HCT116 (cell line): ENCODE measurements around the gene GALNT7. TPM values are rescaled to one million over a fixed set of nuclear protein-coding genes. Genes with fewer than 3 reads are reported as not detected.

Source experiments
- ATAC-seq: fragments of 200-7000 bp; cut with Tn5 transposase; 2 replicates; pipeline ENCODE4 v1.9.1; 2020; ENCODE audit warnings: mild to moderate bottlenecking, moderate library complexity
- BruUV-seq: library from RNA; stranded (reverse); fragments of 400-500 nt; replicated peaks from 2 replicates; lab custom pipeline; 2021; lab: Mats Ljungman, UMichigan
- CTCF ChIA-PET: fragments of 300-600 bp; sonication (Branson Sonifier 250); formaldehyde crosslinking; loops from one replicate; lab custom pipeline; 2021; ENCODE audit warnings: antibody characterized with exemption; lab: Charles Lee
- POLR2A ChIA-PET: fragments of 300-600, 350-600 bp; sonication (Branson Sonifier 250); formaldehyde crosslinking; loops from one replicate; lab custom pipeline; 2021; ENCODE audit warnings: antibody characterized with exemption; lab: Charles Lee
- RAD21 ChIA-PET, 2 experiments: fragments of 300-600 bp; sonication (Branson Sonifier 250); formaldehyde crosslinking; loops; one replicate each; lab custom pipeline; 2023; ENCODE audit warnings: low total read pairs in 2 of 2; ENCODE audit not compliant: uncharacterized antibody in 2 of 2, unreplicated experiment in 2 of 2, low non-redundant PET in 1 of 2; lab: Charles Lee
- DNase-seq: peaks from one replicate; pipeline ENCODE4 v3.0.0-alpha.2; 2010; ENCODE audit warnings: low read depth, low spot score
- H2AFZ ChIP-seq: fragments of 200-600 bp; shearing (Covaris generic), sonication (generic); 2 replicates; pipeline ENCODE4 v1.6.1; 2017; ENCODE audit warnings: low read depth, mixed run types, mixed read lengths, antibody characterized with exemption, low read length; ENCODE audit not compliant: poor library complexity, severe bottlenecking
- H3K27ac ChIP-seq: 2 replicates; pipeline ENCODE4 v1.5.1; 2012; ENCODE audit warnings: low read depth, low read length
- H3K27me3 ChIP-seq: fragments of 200-600 bp; sonication (generic); 2 replicates; pipeline ENCODE4 v1.6.1; 2016; ENCODE audit warnings: mixed run types, low read length, mixed read lengths; ENCODE audit not compliant: insufficient read depth
- H3K36me3 ChIP-seq, 2 experiments: fragments of 200-500 bp in 1 of 2; fragments of 200-600 bp in 1 of 2; sonication (Bioruptor generic) in 1 of 2; sonication (generic) in 1 of 2; 2 replicates each; pipeline versions ENCODE4 v1.5.1 to v1.6.1; 2014 to 2016; ENCODE audit warnings: low read length in 2 of 2, inconsistent platforms in 1 of 2, mixed read lengths in 1 of 2, mixed run types in 1 of 2; ENCODE audit not compliant: insufficient read depth in 2 of 2, control insufficient read depth in 1 of 2
- H3K4me1 ChIP-seq, 2 experiments: fragments of 200-600 bp in 1 of 2; sonication (generic) in 1 of 2; 2 replicates each; pipeline versions ENCODE4 v1.5.1 to v1.6.1; 2012 to 2017; ENCODE audit warnings: low read length in 2 of 2, inconsistent platforms in 1 of 2, mild to moderate bottlenecking in 1 of 2, mixed read lengths in 1 of 2, mixed run types in 1 of 2, moderate library complexity in 1 of 2; ENCODE audit not compliant: insufficient read depth in 2 of 2, control insufficient read depth in 1 of 2
- H3K4me2 ChIP-seq: fragments of 200-600 bp; sonication (generic); 2 replicates; pipeline ENCODE4 v1.6.1; 2017; ENCODE audit warnings: mixed run types, low read length, mixed read lengths
- H3K4me3 ChIP-seq, 2 experiments: fragments of 200-600 bp in 1 of 2; sonication (generic) in 1 of 2; replicated peaks in 1 of 2; 2 replicates each; pipeline ENCODE4 v1.5.1; 2011 to 2016; ENCODE audit warnings: low read length in 2 of 2, control low read depth in 1 of 2, low read depth in 1 of 2, mild to moderate bottlenecking in 1 of 2, mixed read lengths in 1 of 2, mixed run types in 1 of 2
- H3K79me2 ChIP-seq: fragments of 200-600 bp; sonication (generic); 2 replicates; pipeline ENCODE4 v1.6.1; 2017; ENCODE audit warnings: mild to moderate bottlenecking, mixed run types, low read length, moderate library complexity, mixed read lengths; ENCODE audit not compliant: insufficient read depth
- H3K9ac ChIP-seq: fragments of 200-600 bp; sonication (generic); 2 replicates; pipeline ENCODE4 v1.6.1; 2016; ENCODE audit warnings: low read length, mixed read lengths
- H3K9me2 ChIP-seq: fragments of 200-600 bp; sonication (generic), shearing (Covaris generic); 2 replicates; pipeline ENCODE4 v1.6.1; 2017; ENCODE audit warnings: mixed run types, mild to moderate bottlenecking, moderate library complexity; ENCODE audit not compliant: insufficient read depth
- H3K9me3 ChIP-seq, 2 experiments: fragments of 200-500 bp in 1 of 2; fragments of 200-600 bp in 1 of 2; sonication (Bioruptor generic) in 1 of 2; sonication (generic) in 1 of 2; 2 replicates each; pipeline ENCODE4 v1.6.1; 2014 to 2017; ENCODE audit warnings: low read length in 2 of 2, mixed read lengths in 2 of 2, inconsistent platforms in 1 of 2, low read depth in 1 of 2, mild to moderate bottlenecking in 1 of 2, mixed run types in 1 of 2, moderate library complexity in 1 of 2; ENCODE audit not compliant: control insufficient read depth in 1 of 2, insufficient read depth in 1 of 2
- H4K20me1 ChIP-seq: fragments of 200-600 bp; sonication (generic), shearing (Covaris generic); 2 replicates; pipeline ENCODE4 v1.6.1; 2017; ENCODE audit warnings: mixed run types, mild to moderate bottlenecking, moderate library complexity; ENCODE audit not compliant: insufficient read depth
- CBX3 ChIP-seq: IDR thresholded peaks from 2 replicates; pipeline ENCODE4 v1.6.1; 2012; ENCODE audit warnings: low read depth
- CEBPB ChIP-seq: IDR thresholded peaks from 2 replicates; pipeline ENCODE4 v1.6.1; 2012; ENCODE audit warnings: low read depth
- ELF1 ChIP-seq: IDR thresholded peaks from 2 replicates; pipeline ENCODE4 v1.6.1; 2012; ENCODE audit warnings: low read depth, borderline replicate concordance
- EZH2 ChIP-seq: fragments of 200-600 bp; sonication (generic); IDR thresholded peaks from 2 replicates; pipeline ENCODE4 v1.6.1; 2017; ENCODE audit warnings: antibody characterized with exemption, mixed run types
- EZH2phosphoT487 ChIP-seq: fragments of 200-600 bp; IDR thresholded peaks from 2 replicates; pipeline ENCODE4 v1.6.1; 2018; ENCODE audit warnings: antibody characterized with exemption, borderline replicate concordance
- JUND ChIP-seq: IDR thresholded peaks from 2 replicates; pipeline ENCODE4 v1.6.1; 2012
- POLR2AphosphoS5 ChIP-seq: IDR thresholded peaks from 2 replicates; pipeline ENCODE4 v1.6.1; 2011; ENCODE audit warnings: mild to moderate bottlenecking, low read depth, low read length, moderate library complexity
- RAD21 ChIP-seq: IDR thresholded peaks from 2 replicates; pipeline ENCODE4 v1.6.1; 2012; ENCODE audit warnings: low read depth, mild to moderate bottlenecking
- SIN3A ChIP-seq: IDR thresholded peaks from 2 replicates; pipeline ENCODE4 v1.6.1; 2012; ENCODE audit warnings: low read depth
- SP1 ChIP-seq: IDR thresholded peaks from 2 replicates; pipeline ENCODE4 v1.6.1; 2012; ENCODE audit warnings: low read depth
- SRF ChIP-seq: IDR thresholded peaks from 2 replicates; pipeline ENCODE4 v1.6.1; 2012; ENCODE audit warnings: low read depth
- YY1 ChIP-seq: IDR thresholded peaks from 2 replicates; pipeline ENCODE4 v1.6.1; 2011; ENCODE audit warnings: low read length, low read depth, moderate library complexity, mild to moderate bottlenecking; ENCODE audit not compliant: insufficient replicate concordance; ENCODE audit errors: extremely low read depth
- ZNF274 ChIP-seq: fragments of 200-500 bp; sonication (Bioruptor generic); IDR thresholded peaks from 2 replicates; pipeline ENCODE4 v1.6.1; 2014; ENCODE audit warnings: mild to moderate bottlenecking, low read depth, low read length, inconsistent platforms
- intact Hi-C: fragments of 100-400 bp; cut with micrococcal nuclease; formaldehyde crosslinking; loops from 2 replicates; pipeline ENCODE4 v1.10.0; 2022
- total RNA-seq: library from RNA; stranded (reverse); gene quantifications from one replicate; pipeline ENCODE4 v1.2.1, GENCODE V29; 2021; ENCODE audit not compliant: unreplicated experiment
- TF ChIP-seq, protein P1 (sequence below): IDR thresholded peaks from 2 replicates; pipeline ENCODE4 v1.6.1; 2012; ENCODE audit warnings: low read depth
- TF ChIP-seq, protein P2 (sequence below): IDR thresholded peaks from 2 replicates; pipeline ENCODE4 v1.6.1; 2012

GALNT7 gene
- total RNA-seq, 1 experiment from 2014 or later, result 21.3 TPM

DNA sequence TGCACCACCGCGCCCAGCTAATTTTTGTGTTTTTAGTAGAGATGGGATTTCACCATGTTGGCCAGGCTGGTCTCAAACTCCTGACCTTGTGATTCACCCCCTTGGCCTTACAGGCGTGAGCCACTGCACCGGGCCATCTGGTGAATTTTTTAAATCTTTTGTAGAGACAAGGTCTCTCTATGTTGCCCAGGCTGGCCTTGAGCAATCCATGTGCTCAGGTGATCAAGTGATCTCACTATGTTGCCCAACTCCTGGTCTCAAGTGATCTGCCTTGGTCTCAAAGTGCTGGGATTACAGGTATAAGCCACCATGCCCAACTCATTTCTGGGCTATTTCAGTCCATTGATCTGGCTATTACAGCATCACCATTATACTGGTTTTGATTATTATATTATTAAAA, 22.2 kb upstream of the GALNT7 start:
- intact Hi-C loops, result no loop called here
- ATAC-seq (no peak), DNase-seq (no peak)
- Histone ChIP-seq H3K9ac (no peak overlapping the region), H3K4me1 (peaks cover 4 to 11% of the 10 kb centered on the region in 2 experiments; a peak in 3 of 4 replicates), H3K4me3 (no peak overlapping the region), H3K27me3 (no peaks in the 10 kb centered on the region), H2AFZ (no peak overlapping the region), H4K20me1 (no peaks in the 10 kb centered on the region), H3K27ac (no peak overlapping the region), H3K36me3 (no peaks in the 10 kb centered on the region)
- BruUV-seq, result no TSS peak
- no peak for TF ChIP-seq EZH2
- TF ChIP-seq, protein P1, sequence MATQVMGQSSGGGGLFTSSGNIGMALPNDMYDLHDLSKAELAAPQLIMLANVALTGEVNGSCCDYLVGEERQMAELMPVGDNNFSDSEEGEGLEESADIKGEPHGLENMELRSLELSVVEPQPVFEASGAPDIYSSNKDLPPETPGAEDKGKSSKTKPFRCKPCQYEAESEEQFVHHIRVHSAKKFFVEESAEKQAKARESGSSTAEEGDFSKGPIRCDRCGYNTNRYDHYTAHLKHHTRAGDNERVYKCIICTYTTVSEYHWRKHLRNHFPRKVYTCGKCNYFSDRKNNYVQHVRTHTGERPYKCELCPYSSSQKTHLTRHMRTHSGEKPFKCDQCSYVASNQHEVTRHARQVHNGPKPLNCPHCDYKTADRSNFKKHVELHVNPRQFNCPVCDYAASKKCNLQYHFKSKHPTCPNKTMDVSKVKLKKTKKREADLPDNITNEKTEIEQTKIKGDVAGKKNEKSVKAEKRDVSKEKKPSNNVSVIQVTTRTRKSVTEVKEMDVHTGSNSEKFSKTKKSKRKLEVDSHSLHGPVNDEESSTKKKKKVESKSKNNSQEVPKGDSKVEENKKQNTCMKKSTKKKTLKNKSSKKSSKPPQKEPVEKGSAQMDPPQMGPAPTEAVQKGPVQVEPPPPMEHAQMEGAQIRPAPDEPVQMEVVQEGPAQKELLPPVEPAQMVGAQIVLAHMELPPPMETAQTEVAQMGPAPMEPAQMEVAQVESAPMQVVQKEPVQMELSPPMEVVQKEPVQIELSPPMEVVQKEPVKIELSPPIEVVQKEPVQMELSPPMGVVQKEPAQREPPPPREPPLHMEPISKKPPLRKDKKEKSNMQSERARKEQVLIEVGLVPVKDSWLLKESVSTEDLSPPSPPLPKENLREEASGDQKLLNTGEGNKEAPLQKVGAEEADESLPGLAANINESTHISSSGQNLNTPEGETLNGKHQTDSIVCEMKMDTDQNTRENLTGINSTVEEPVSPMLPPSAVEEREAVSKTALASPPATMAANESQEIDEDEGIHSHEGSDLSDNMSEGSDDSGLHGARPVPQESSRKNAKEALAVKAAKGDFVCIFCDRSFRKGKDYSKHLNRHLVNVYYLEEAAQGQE, result no peak
- TF ChIP-seq EZH2phosphoT487, result no peak
- TF ChIP-seq JUND, result no peak
- TF ChIP-seq ZNF274, result no peak
- no peak for TF ChIP-seq SRF
- no peak for TF ChIP-seq ELF1
- no peak for TF ChIP-seq RAD21
- TF ChIP-seq, protein P2, sequence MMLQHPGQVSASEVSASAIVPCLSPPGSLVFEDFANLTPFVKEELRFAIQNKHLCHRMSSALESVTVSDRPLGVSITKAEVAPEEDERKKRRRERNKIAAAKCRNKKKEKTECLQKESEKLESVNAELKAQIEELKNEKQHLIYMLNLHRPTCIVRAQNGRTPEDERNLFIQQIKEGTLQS, result no peak
- no peak for TF ChIP-seq YY1
- no peak for TF ChIP-seq CBX3
- TF ChIP-seq CEBPB, result no peak
- no peak for TF ChIP-seq SP1
- no peak for TF ChIP-seq POLR2AphosphoS5
- TF ChIP-seq SIN3A, result no peak
- TF ChIP-seq, all 23 proteins: peak for 0
- ChIA-PET RAD21 (no interaction called here), POLR2A (no interaction called here), CTCF (no interaction called here)
- Histone ChIP-seq H3K4me2 (no peak overlapping the region), H3K9me3 (no peaks in the 10 kb centered on the region), H3K9me2 (no peaks in the 10 kb centered on the region), H3K79me2 (no peaks in the 10 kb centered on the region)
